HG03135 (cell line): ENCODE measurements around the gene DBF4B.
"Not testable (repeated sequence)": the region's sequence is repeated elsewhere in the genome, so short reads cannot be mapped to it uniquely, and the experiment has no call there.

Source experiments
- ATAC-seq: cut with Tn5 transposase; IDR thresholded peaks from one replicate; pipeline ENCODE4 v1.9.1; 2021; ENCODE audit warnings: mild to moderate bottlenecking, moderate library complexity; ENCODE audit not compliant: unreplicated experiment

Gene DBF4B, protein sequence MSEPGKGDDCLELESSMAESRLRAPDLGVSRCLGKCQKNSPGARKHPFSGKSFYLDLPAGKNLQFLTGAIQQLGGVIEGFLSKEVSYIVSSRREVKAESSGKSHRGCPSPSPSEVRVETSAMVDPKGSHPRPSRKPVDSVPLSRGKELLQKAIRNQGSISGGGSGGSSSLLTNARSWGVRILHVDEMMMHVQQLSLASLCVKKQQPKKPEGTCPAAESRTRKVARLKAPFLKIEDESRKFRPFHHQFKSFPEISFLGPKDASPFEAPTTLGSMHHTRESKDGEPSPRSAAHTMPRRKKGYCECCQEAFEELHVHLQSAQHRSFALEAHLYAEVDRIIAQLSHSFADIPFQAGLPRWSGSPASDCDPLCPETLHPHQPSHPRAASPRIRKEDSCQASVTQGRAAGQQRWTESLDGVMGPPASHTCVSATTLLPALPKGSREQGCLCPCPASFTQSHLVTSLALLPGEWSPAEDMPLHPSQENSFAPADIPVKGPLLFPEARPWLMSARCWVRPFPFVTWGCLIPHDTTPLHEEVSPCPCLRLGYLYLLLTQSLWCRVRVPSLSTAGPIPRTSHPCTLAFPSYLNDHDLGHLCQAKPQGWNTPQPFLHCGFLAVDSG

GRCh38 chr17:44708401-44709263 lies at the start of gene DBF4B:
Gene DBF4B (plus strand): TSS chr17:44708665. CDS start chr17:44708821, 156 bp downstream.
- ATAC-seq, result peak; percentile 83

DNA sequence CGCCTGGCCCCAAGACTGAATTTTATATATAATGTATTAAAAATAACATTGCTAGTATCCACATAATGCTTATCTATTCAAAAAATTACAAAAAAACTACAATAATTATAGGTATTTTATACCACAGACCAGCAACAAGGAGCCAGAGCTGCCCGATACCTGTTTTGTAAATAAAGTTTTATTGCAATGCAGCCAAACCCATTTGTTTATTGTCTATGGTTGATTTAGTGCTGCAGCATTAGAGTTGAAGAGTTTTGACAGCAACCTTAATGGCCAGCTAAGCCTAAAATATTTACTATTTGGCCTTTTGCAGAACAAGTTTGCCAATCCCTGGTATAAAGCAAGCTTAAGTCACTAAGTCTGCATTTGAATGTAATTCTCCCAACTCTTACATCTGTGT lies 46.6 kb upstream of the DBF4B start:
- no peak for ATAC-seq

DNA sequence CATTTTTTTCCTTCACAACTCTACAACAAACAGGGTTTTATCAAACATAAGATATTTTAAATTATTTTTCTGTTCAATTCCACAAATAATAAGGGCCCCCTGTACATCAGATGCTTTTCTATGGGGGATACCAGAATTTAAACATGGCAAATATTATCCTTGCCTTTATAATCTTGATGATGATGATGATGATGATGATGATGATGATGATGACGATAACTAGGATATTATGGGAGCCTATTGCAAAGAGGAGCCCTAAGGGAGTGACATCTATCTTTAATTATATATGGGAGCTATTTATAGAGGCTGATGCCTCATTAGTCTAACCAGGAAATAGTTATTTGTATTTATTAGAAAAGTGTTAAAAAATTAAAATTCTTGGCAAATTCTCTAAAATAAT lies 45.4 kb upstream of the DBF4B start:
- no peak for ATAC-seq

DNA sequence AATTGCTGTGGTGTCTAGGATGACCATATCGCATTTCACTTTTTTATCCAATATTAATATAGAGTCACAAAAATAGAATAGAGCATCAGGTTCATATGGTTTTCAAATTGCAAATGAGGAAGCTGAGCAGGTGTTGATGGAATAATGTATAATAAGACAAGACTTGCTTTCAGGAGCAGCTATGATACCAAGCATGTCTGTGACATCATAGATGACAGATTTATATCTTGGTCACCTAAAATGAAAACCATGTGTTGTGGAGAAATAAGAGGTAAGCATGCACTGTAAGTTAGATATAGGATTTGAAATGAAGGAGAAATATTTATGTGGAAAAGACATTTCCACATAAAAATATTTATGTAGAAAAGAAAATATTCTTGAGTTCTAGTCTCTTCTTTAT lies 43.6 kb upstream of the DBF4B start:
- no peak for ATAC-seq

DNA sequence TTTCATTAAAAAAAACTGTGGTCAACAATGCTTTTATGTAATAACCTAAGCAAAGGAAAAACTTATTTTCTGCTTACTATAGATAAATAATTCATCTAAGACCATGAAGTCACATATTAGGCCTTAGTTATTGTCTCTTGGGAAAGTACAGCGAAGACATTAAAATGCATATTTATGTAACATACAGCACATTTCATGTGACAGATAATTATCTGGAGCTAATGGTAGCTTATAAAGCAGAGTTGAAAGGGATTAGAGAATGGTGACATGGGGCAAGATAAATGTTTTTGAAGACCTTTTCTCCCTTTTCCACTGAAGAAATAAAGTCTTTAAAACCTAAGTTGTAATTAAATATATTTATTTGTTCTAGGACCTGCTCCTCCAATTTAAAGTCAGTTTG lies 42.5 kb upstream of the DBF4B start:
- no peak for ATAC-seq

GRCh38 chr17:44672479-44673093 lies 35.9 kb upstream of the DBF4B start:
- ATAC-seq, result no peak

DNA sequence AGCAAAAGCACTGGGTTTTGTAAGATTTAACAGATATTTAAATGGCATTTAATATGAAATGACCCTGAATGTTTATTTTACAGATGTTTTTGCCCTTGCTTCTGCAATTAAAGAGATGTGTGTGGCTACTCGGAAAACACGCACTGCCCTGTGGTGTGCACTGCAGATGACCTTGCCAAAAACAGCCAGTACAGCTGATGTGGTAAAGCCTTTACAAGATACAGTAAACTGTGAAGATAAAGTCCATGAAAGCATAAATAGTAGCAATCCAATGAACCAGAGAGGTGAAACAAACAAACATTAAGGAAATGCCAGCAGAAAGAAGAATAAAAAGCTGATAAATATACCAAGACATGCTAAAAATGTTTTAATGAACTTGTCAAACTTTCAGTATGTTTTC lies 34.6 kb upstream of the DBF4B start:
- no peak for ATAC-seq

DNA sequence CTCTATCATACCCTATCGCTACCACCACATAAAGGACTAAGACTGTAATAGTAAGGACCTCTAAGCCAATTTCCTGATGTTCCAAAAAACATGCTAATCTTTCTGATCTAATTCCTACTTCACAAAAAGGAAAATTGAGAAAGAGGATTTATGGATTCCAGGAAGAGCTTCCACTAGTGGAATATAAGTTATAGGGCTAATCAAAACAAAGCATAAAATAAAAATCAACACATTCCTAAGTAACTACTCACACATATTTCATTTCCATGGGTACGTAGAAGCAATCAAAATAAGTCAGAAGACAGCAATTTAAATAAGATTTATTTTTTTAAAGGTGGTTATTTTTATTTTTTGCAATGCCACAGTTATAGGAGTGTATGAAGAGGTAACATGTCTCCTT lies 31.3 kb upstream of the DBF4B start:
- no peak for ATAC-seq

- ATAC-seq, result not testable (repeated sequence)
Observed at GRCh38 chr17:44683303-44683702, 25.2 kb upstream of the DBF4B start.

DNA sequence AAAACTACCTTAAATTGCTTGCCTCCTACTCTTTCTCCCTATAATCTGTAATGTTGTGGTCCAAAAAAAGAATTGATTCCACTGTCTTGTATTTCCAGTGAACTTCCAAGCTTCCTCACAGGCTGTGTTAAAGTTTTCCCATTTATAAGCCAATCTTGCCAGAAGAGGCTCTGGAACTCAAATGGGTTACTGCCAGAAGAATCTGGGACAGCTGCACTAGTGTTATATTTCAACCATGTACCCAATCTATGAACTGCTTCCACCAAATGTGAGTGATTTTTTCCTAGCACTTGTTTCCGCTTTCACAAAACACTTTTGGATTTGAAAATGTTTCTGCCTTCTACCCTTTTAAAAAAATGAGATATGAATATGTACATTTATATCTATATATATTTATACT lies 20.7 kb upstream of the DBF4B start:
- no peak for ATAC-seq

DNA sequence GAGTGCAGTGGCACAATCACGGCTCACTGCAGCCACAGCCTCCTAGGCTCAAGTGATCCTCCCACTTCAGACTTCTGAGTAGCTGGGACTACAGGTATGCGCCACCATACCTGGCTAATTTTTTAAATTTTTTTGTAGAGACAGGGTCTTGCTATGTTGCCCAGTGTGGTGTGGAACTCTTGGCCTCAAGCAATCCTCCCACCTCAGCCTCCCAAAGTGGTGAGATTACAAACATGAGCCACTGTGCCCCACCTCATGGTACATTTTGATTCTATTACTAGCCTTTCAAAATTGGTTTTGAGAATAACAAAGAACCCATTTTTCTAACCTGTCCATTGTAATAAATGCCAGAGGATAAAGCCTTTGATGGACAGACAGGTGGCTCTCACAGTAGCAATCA lies 20.3 kb upstream of the DBF4B start:
- no peak for ATAC-seq

- ATAC-seq, result peak; percentile 15
Observed at GRCh38 chr17:44688675-44689476, 19.6 kb upstream of the DBF4B start.

- peak; percentile 79 for ATAC-seq
Observed at GRCh38 chr17:44689477-44690217, 18.8 kb upstream of the DBF4B start, which contains the start of gene CCDC43. Gene CCDC43 (minus strand): TSS chr17:44689776. CDS start chr17:44689753, 23 bp downstream.

- ATAC-seq, result not testable (repeated sequence)
Observed at GRCh38 chr17:44690746-44691306, 17.6 kb upstream of the DBF4B start.

DNA sequence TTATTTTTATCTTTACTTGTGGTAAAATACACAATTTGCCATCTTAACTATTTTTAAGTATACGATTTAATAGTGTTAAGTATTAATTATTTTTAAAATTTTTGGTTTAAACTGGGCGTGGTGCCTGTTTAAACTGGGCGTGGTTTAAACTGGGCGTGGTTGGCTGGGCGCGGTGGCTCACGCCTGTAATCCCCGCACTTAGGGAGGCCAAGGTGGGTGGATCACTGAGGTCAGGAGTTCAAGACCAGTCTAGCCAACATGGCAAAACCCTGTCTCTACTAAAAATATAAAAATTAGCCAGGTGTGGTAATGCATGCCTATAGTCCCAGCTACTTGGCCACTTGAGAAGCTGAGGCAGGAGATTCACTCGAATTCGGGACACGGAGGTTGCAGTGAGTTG lies 14.9 kb upstream of the DBF4B start:
- ATAC-seq, result no peak

DNA sequence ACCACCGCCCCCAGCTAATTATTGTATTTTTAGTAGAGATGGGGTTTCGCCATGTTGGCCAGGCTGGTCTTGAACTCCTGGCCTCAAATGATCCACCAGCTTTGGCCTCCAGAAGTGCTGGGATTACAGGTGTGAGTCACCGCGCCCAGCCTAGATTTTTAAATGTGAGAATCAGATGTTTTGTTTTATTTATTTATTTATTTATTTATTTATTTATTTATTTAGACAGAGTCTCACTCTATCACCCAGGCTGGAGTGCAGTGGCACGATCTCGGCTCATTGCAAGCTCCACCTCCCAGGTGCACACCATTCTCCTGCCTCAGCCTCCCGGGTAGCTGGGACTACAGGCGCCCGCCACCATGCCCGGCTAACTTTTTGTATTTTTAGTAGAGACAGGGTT lies 8.2 kb upstream of the DBF4B start:
- ATAC-seq, result not testable (repeated sequence)

DNA sequence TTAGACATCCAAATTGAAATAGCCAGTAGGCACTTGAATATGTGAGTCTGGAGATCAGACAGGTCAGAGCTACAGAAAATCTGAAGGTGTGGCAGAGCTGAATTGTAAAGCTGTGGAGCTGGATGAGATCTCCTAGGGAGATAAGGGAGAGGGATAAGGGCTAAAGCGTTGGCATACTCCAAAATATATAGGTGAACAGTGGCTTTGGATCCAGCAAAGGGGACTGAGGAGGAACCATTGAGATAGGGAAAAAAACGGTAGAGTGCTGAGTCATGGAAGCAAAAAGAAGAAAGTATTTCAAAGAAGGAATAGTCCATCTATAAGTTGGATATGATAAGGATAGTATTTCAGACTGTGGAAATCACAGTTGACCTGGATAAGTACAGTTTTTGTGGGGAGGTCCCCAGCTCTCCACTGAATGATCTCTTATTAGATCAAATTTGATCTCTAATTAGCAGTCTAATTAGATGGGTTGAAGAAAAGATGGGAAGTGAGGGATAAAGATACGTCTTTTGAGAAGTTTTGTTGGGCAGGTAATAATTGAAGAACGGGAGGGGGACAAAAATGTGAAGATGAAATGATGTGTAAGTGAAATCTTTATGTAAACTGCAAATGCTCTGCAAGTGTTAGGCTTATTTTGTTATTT lies 587 bp upstream of the DBF4B start:
- peak; percentile 14 for ATAC-seq

- ATAC-seq, result no peak
Observed at GRCh38 chr17:44719444-44719843, 11.0 kb downstream of the DBF4B start.

GRCh38 chr17:44722254-44722653 lies 13.8 kb downstream of the DBF4B start:
- no peak for ATAC-seq
